Measurements from ENCODE around the gene NABP1.

Gene NABP1

DNA sequence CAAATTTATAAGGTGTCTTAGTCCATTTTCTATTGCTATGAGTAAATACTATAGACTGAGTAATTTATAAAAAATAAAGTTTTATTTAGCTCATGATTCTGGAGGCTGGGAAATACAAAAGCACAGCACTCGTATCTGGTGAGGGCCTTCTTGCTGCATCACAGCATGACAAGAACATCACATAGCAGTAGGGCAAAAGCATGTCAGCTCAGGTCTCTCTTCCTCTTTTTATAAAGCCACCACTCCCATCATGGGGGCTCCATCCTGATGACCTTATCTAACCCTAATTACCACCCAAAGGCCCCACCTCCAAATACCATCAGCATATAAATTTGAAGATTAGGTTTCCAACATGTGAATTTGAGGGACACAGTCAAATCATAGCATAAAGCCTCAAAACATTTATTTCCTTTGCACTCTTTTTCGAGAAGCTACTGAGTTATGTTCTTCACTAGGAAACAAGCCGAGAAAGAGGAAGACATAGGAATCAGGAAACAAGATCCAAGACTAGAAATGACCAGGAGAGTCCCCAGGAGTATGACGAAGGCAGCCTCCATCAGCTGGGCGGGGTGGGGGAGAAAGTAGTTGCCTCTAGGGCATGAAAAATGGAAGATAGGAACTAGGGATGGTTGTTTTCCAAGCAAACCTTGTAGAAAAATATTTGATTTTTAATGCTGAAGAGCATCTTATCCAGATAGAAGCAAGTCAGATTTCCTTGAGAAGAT is 24.1 kb upstream of the NABP1 start:
- H3K27me3 ChIP-seq (ENCODE audit: control insufficient read depth in 1 of 2, insufficient read depth in 2 of 2, low read length in 2 of 2): no peaks in the 10 kb centered on the region
- no peaks in the 10 kb centered on the region for H3K36me3 ChIP-seq (ENCODE audit: insufficient read depth, low read length)
- no peak overlapping the region for H3K27ac ChIP-seq (ENCODE audit: low read depth, low read length)
- H3K4me1 ChIP-seq (ENCODE audit: insufficient read depth, low read length): no peaks in the 10 kb centered on the region
- H3K4me3 ChIP-seq (ENCODE audit: low read depth in 1 of 2, low read length in 2 of 2): no peak overlapping the region
- no peak overlapping the region for H3K9ac ChIP-seq (ENCODE audit: low read length)
- H3K9me3 ChIP-seq (ENCODE audit: low read length): no peaks in the 10 kb centered on the region

DNA sequence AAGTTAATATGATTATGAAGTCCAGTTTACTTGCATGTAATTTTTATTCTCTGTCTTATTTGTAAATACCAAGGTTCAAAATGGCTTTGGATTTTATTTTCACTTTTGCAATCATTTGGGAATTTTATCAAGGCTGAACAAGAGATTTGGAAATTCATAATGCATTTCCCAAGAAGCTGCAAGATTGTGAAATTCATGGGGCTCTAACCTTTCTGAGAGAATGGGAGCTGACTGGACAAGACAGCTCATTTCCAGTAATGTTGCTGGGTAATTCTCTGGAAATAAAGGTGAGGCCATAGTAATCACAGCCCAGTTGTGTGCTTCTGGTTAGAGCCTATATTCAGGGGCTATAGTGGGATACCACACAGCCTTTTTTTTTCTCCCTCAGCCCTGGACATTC is 21.5 kb upstream of the NABP1 start:
- Histone ChIP-seq H3K27me3 (ENCODE audit: control insufficient read depth in 1 of 2, insufficient read depth in 2 of 2, low read length in 2 of 2) (no peaks in the 10 kb centered on the region), H3K4me1 (ENCODE audit: insufficient read depth, low read length) (no peaks in the 10 kb centered on the region), H3K36me3 (ENCODE audit: insufficient read depth, low read length) (no peaks in the 10 kb centered on the region), H3K27ac (ENCODE audit: low read depth, low read length) (no peak overlapping the region), H3K4me3 (ENCODE audit: low read depth in 1 of 2, low read length in 2 of 2) (no peak overlapping the region), H3K9me3 (ENCODE audit: low read length) (no peaks in the 10 kb centered on the region), H3K9ac (ENCODE audit: low read length) (no peak overlapping the region)

DNA sequence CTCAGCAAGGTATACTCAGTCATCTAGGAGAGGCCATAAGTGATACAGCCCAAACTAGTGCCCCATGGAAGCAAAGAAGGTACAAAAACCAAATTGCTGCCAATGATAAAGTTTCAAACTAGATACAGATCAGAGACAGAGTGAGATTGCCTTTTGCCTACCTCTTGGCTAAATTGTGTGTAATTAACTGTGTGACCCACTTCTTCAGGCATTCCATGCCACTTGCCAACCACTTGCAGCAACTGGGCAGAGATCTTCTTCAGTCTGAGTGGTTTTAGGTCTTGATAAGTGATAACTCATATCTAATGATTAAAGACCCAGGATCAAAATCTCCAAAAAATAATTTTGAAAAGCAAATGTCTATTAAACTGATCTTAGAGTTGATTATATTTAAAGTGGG is 21.1 kb upstream of the NABP1 start:
- Histone ChIP-seq H3K9me3 (ENCODE audit: low read length) (no peaks in the 10 kb centered on the region), H3K4me3 (ENCODE audit: low read depth in 1 of 2, low read length in 2 of 2) (no peak overlapping the region), H3K36me3 (ENCODE audit: insufficient read depth, low read length) (no peaks in the 10 kb centered on the region), H3K9ac (ENCODE audit: low read length) (no peak overlapping the region), H3K27me3 (ENCODE audit: control insufficient read depth in 1 of 2, insufficient read depth in 2 of 2, low read length in 2 of 2) (no peaks in the 10 kb centered on the region), H3K4me1 (ENCODE audit: insufficient read depth, low read length) (no peaks in the 10 kb centered on the region), H3K27ac (ENCODE audit: low read depth, low read length) (no peak overlapping the region)

DNA sequence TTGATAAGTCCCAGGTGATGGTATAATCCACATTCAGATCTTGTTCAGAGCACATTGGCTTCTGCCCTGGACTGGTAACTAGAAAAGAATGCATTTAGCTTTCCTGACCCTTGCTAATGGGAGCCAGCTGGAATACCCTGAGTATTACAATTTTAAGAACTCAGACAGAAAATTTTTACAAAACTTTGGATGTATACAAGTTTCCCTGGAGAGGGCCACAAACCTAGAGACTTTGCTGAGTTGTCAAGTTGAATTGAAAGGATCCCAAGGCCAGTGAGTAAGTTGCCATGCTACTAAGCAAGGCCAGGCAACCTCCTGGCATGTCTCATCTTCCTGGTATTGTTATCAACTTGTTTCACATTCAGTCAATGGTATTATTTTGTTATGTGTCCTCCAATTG is 20.0 kb upstream of the NABP1 start:
- Histone ChIP-seq H3K36me3 (ENCODE audit: insufficient read depth, low read length) (no peaks in the 10 kb centered on the region), H3K4me1 (ENCODE audit: insufficient read depth, low read length) (no peaks in the 10 kb centered on the region), H3K9me3 (ENCODE audit: low read length) (no peaks in the 10 kb centered on the region), H3K27me3 (ENCODE audit: control insufficient read depth in 1 of 2, insufficient read depth in 2 of 2, low read length in 2 of 2) (no peaks in the 10 kb centered on the region), H3K4me3 (ENCODE audit: low read depth in 1 of 2, low read length in 2 of 2) (no peak overlapping the region), H3K9ac (ENCODE audit: low read length) (no peak overlapping the region), H3K27ac (ENCODE audit: low read depth, low read length) (no peak overlapping the region)

DNA sequence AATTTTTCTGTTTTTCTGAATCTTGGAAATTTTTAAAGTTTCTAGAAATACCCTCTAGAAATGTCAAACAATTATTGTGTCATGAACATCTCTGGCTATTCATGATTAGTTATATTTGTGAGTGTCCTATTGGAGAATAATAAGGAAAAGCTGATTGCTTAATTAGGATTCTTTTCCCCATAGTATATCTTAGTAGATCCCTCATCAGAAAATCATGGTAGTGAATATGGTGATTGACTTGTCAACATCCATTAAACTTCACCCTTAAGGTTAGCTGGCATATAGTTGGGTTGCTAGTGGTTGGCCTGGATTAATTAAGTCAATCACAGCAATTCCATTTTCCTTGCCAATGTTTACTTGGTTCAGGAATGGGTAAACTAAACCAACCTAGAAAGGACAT is 18.7 kb upstream of the NABP1 start:
- H3K9me3 ChIP-seq (ENCODE audit: low read length): no peaks in the 10 kb centered on the region
- H3K27ac ChIP-seq (ENCODE audit: low read depth, low read length): no peak overlapping the region
- no peak overlapping the region for H3K9ac ChIP-seq (ENCODE audit: low read length)
- no peaks in the 10 kb centered on the region for H3K27me3 ChIP-seq (ENCODE audit: control insufficient read depth in 1 of 2, insufficient read depth in 2 of 2, low read length in 2 of 2)
- no peak overlapping the region for H3K4me3 ChIP-seq (ENCODE audit: low read depth in 1 of 2, low read length in 2 of 2)
- H3K4me1 ChIP-seq (ENCODE audit: insufficient read depth, low read length): no peaks in the 10 kb centered on the region
- no peaks in the 10 kb centered on the region for H3K36me3 ChIP-seq (ENCODE audit: insufficient read depth, low read length)

DNA sequence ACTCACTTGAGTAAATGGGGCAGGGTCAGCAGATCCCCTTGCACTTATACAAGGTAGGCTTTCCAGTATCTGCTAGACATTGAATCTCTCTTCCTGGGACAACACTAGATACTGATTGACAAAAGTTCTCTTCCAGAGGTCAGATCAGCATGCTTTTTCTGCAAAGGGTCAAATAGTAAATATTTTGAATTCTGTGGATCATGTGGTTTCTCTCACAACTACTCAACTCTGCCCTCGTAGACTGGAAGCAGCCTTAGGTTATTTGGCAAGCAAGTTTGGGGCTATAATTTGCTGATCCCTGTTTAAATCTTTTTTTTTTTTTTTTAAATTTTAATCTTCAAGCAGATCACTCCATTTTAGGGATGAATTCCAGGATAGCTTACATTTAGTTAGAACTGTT is 17.4 kb upstream of the NABP1 start:
- Histone ChIP-seq H3K36me3 (ENCODE audit: insufficient read depth, low read length) (no peaks in the 10 kb centered on the region), H3K4me3 (ENCODE audit: low read depth in 1 of 2, low read length in 2 of 2) (no peak overlapping the region), H3K9ac (ENCODE audit: low read length) (no peak overlapping the region), H3K27ac (ENCODE audit: low read depth, low read length) (no peak overlapping the region), H3K27me3 (ENCODE audit: control insufficient read depth in 1 of 2, insufficient read depth in 2 of 2, low read length in 2 of 2) (no peaks in the 10 kb centered on the region), H3K4me1 (ENCODE audit: insufficient read depth, low read length) (no peaks in the 10 kb centered on the region), H3K9me3 (ENCODE audit: low read length) (no peaks in the 10 kb centered on the region)

DNA sequence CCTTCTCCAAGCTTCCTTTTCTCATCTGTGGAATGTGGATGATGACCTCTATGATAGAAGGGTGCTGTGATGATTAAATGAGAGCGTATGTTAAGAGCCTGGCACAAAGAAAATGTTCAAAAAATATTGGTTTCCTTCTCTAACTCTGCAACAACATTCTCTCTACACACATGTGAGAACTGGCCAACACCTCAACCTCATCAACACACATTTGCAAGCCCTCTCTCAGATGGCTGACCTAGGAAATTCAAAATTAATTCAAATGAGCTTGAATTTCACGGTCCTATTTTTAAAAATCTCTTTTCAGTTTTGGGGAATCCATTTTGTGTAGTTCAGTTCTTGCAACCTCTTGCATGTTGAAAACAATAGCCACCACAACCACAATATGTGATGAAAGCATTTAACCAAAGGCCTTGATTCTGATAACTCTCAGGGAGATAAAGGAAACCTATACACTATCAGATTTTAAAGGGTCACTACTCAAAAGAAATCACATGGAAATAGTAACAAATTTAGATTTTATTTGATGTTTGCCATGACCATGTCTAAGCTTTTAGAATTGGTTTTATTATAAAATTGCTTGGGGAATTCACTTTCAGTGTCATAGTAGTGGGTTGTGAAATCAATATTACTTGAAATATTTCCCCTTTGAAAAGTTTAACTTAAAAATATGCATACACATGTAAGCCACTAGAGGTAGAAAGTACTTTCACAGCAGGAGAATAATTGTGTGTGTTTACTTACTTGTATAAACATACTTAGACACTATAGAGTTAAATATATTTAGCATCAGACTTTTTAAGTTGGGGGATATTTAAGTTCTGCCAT is 16.6 kb upstream of the NABP1 start:
- no peak overlapping the region for H3K9ac ChIP-seq (ENCODE audit: low read length)
- no peaks in the 10 kb centered on the region for H3K36me3 ChIP-seq (ENCODE audit: insufficient read depth, low read length)
- no peak overlapping the region for H3K4me3 ChIP-seq (ENCODE audit: low read depth in 1 of 2, low read length in 2 of 2)
- H3K27me3 ChIP-seq (ENCODE audit: control insufficient read depth in 1 of 2, insufficient read depth in 2 of 2, low read length in 2 of 2): no peaks in the 10 kb centered on the region
- H3K27ac ChIP-seq (ENCODE audit: low read depth, low read length): no peak overlapping the region
- H3K4me1 ChIP-seq (ENCODE audit: insufficient read depth, low read length): no peaks in the 10 kb centered on the region
- H3K9me3 ChIP-seq (ENCODE audit: low read length): no peaks in the 10 kb centered on the region

DNA sequence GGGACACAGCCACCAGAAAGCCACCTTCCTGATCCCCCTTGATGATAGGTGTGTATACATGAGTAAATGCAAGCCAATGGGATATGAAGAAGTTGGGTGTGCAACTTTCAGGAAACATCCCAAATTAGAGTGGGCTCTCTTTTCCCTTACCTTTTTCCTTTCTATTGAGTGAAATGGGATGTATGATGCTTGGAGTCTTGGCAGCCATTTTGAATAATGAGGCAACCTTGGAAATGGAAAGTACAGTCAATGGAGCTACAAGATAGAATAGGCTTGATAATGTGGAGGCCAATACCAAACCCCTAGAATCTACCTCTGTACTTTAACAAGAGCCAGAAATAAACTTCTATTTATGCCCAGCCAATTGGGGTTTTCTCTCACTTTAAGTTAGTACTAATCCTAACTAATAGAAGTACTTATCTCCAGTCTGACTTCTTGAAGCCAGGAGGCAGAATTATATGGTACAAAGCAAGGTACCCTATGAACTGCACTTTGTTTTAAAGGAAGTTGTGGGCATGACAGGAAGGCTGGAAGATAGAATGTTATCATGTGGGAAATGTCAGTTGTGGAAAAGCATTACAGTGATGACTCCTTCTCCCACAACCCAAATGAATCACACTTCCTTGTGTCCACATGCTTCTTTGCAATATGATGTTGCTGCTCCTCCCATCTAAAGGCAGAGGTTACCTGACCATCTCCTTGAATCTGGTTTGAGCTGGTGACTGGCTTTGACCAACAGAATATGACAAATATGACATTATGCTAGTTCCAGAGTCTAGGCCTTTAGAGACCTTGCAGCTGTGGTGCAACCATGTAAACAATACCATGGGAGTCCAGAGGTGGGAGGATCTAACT is 12.9 kb upstream of the NABP1 start:
- Histone ChIP-seq H3K4me1 (ENCODE audit: insufficient read depth, low read length) (no peaks in the 10 kb centered on the region), H3K36me3 (ENCODE audit: insufficient read depth, low read length) (no peaks in the 10 kb centered on the region), H3K27ac (ENCODE audit: low read depth, low read length) (no peak overlapping the region), H3K27me3 (ENCODE audit: control insufficient read depth in 1 of 2, insufficient read depth in 2 of 2, low read length in 2 of 2) (no peaks in the 10 kb centered on the region), H3K9me3 (ENCODE audit: low read length) (no peaks in the 10 kb centered on the region), H3K4me3 (ENCODE audit: low read depth in 1 of 2, low read length in 2 of 2) (no peak overlapping the region), H3K9ac (ENCODE audit: low read length) (no peak overlapping the region)

DNA sequence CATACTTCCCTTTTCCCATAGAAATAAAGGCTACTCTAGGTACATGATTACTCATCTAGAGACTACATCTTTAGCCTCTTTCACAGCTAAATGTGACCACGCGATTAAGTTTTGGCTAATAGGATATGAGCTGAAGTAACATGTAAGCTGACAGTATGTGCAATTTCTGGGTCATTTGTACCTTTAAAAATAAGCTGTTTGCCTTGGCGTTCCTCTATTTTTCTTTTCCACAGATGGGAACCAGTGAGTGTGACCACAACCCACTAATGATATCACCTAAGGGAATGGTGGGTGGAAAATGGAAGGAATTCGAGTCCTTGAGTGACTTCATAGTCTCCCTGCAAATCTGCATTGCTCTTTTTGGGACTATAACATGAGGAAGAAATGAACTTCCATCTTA is 11.7 kb upstream of the NABP1 start:
- Histone ChIP-seq H3K36me3 (ENCODE audit: insufficient read depth, low read length) (no peaks in the 10 kb centered on the region), H3K27ac (ENCODE audit: low read depth, low read length) (no peak overlapping the region), H3K9ac (ENCODE audit: low read length) (no peak overlapping the region), H3K27me3 (ENCODE audit: control insufficient read depth in 1 of 2, insufficient read depth in 2 of 2, low read length in 2 of 2) (no peaks in the 10 kb centered on the region), H3K4me3 (ENCODE audit: low read depth in 1 of 2, low read length in 2 of 2) (no peak overlapping the region), H3K9me3 (ENCODE audit: low read length) (no peaks in the 10 kb centered on the region), H3K4me1 (ENCODE audit: insufficient read depth, low read length) (no peaks in the 10 kb centered on the region)

DNA sequence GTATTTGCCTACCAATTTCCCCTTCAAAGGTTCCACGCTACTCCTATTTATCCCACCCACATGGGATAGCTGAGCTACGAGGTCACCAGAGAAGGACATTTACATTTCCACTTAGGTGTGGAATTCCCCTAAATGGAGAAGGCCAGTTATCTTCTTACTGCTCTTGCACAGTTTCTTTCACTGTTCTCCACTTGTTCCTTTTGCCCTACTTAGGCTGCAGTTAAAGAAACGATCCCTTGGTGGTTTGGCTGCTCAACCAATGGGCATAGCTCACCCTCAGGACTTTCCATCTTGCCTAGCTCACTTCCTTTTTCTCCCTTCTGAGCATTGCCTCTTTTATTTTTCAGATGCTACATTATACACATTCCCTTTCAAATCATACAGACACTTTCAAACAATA is 11.2 kb upstream of the NABP1 start:
- no peak overlapping the region for H3K27ac ChIP-seq (ENCODE audit: low read depth, low read length)
- no peak overlapping the region for H3K4me3 ChIP-seq (ENCODE audit: low read depth in 1 of 2, low read length in 2 of 2)
- H3K27me3 ChIP-seq (ENCODE audit: control insufficient read depth in 1 of 2, insufficient read depth in 2 of 2, low read length in 2 of 2): no peaks in the 10 kb centered on the region
- H3K36me3 ChIP-seq (ENCODE audit: insufficient read depth, low read length): no peaks in the 10 kb centered on the region
- H3K9ac ChIP-seq (ENCODE audit: low read length): no peak overlapping the region
- no peaks in the 10 kb centered on the region for H3K4me1 ChIP-seq (ENCODE audit: insufficient read depth, low read length)
- no peaks in the 10 kb centered on the region for H3K9me3 ChIP-seq (ENCODE audit: low read length)

DNA sequence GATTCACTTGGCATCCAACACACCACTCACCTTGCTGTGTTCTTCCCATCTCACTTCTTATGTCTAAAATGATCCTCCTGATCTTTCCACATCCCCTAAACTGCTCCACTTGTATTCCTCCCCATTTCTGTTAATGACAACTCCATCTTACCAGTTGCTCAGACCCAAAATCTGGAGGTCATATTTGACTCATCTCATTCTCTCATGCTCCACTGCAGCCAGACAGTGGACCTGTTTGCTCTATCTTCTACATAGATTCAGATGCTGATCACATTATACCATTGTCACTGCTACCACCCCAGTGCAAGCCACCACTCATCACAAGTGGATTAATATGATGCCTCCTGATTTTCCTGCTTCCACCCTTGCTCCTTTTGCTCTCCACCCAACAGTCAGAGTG is 7.9 kb upstream of the NABP1 start:
- H3K9ac ChIP-seq (ENCODE audit: low read length): no peak overlapping the region
- H3K4me3 ChIP-seq (ENCODE audit: low read depth in 1 of 2, low read length in 2 of 2): no peak overlapping the region
- H3K36me3 ChIP-seq (ENCODE audit: insufficient read depth, low read length): no peaks in the 10 kb centered on the region
- no peaks in the 10 kb centered on the region for H3K27me3 ChIP-seq (ENCODE audit: control insufficient read depth in 1 of 2, insufficient read depth in 2 of 2, low read length in 2 of 2)
- H3K27ac ChIP-seq (ENCODE audit: low read depth, low read length): no peak overlapping the region
- no peaks in the 10 kb centered on the region for H3K9me3 ChIP-seq (ENCODE audit: low read length)
- H3K4me1 ChIP-seq (ENCODE audit: insufficient read depth, low read length): no peaks in the 10 kb centered on the region

Measured in muscle layer of colon (tissue), 2 donors.